Fibroblast of the aortic adventitia (primary cell): ENCODE measurements around the gene CKB. TPM values are rescaled to one million over a fixed set of nuclear protein-coding genes. Genes with fewer than 3 reads are reported as not detected.
"Not testable (repeated sequence)": the region's sequence is repeated elsewhere in the genome, so short reads cannot be mapped to it uniquely, and the experiment has no call there.

Source experiments
- DNase-seq: peaks from one replicate; pipeline ENCODE4 v3.0.0-alpha.2; 2010; ENCODE audit warnings: low read depth
- H3K4me3 ChIP-seq: 2 replicates; pipeline ENCODE4 v1.5.1; 2011; ENCODE audit warnings: low read depth, mild to moderate bottlenecking, control low read depth, low read length, moderate library complexity
- CTCF ChIP-seq: IDR thresholded peaks from 2 replicates; pipeline ENCODE4 v1.5.1; 2011; ENCODE audit warnings: mild to moderate bottlenecking, low read length, control low read depth, inconsistent platforms; ENCODE audit not compliant: insufficient read depth
- total RNA-seq: library from RNA; depleted of rRNA; stranded (reverse); fragments of >200 nt; gene quantifications from 2 replicates; pipeline ENCODE4 v1.2.3, GENCODE V29; 2012; ENCODE audit warnings: low replicate concordance

CKB gene
- total RNA-seq, 1 donor: 17.6 TPM

- no peak for DNase-seq
- TF ChIP-seq CTCF: no peak
- H3K4me3 ChIP-seq: no peak overlapping the region
These were observed 7.8 kb downstream of the CKB start for GRCh38 chr14:103514596-103515421.

- no peak overlapping the region for H3K4me3 ChIP-seq
- peak; percentile 76 for DNase-seq
- no peak for TF ChIP-seq CTCF
These were observed 9.7 kb downstream of the CKB start for GRCh38 chr14:103512701-103513611.

GRCh38 chr14:103512180-103512579 is 10.4 kb downstream of the CKB start:
- DNase-seq, H3K4me3 ChIP-seq: not testable (repeated sequence)

GRCh38 chr14:103510724-103511693 is 11.6 kb downstream of the CKB start:
- H3K4me3 ChIP-seq: no peak overlapping the region
- DNase-seq: no peak
- no peak for TF ChIP-seq CTCF

GRCh38 chr14:103509864-103510723 is 12.5 kb downstream of the CKB start:
- no peak overlapping the region for H3K4me3 ChIP-seq
- TF ChIP-seq CTCF: no peak
- DNase-seq: no peak

GRCh38 chr14:103508521-103509329 is 13.9 kb downstream of the CKB start:
- no peak overlapping the region for H3K4me3 ChIP-seq
- TF ChIP-seq CTCF: no peak
- no peak for DNase-seq
